C1 segment of cervical spinal cord (tissue), 14 donors: Measurements from ENCODE around the gene TFEC.
"Not testable (repeated sequence)": the region's sequence is repeated elsewhere in the genome, so short reads cannot be mapped to it uniquely, and the experiment has no call there.

ENCODE experiments used
- DNase-seq, 14 donors: peaks; one replicate each; lab custom pipeline; 2025; lab: John Stamatoyannopoulos, UW

Gene TFEC

DNA sequence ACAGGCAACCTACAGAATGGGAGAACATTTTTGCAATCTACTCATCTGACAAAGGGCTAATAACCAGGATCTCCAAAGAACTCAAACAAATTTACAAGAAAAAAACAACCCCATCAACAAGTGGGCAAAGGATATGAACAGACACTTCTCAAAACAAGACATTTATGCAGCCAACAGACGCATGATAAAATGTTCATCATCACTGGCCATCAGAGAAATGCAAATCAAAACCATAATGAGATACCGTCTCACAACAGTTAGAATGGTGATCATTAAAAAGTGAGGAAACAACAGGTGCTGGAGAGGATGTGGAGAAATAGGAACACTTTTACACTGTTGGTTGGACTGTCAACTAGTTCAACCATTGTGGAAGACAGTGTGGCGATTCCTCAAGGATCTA, 100.8 kb downstream of the TFEC start:
- not testable (repeated sequence) for DNase-seq

DNA sequence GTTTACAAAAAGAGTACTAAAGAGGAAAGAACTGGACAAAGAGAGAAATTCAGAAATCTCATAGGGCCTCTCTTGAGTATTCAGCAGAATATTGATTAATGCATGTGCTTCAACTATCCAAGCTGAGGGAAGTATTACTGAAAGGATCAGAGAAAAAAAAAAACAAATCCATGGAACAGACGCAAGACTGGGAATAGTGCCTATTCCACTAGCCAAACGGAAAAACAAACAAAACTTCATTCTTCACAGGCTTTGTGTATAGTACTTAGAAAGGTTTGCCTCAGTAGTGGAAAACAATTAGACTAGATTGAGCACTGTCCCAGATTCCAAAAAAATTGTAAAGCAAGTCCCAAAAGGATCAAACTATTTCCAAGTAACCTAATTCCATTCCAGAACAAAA, 106.2 kb downstream of the TFEC start:
- DNase-seq, result peak in 1 of 14 donors; percentile 3

DNA sequence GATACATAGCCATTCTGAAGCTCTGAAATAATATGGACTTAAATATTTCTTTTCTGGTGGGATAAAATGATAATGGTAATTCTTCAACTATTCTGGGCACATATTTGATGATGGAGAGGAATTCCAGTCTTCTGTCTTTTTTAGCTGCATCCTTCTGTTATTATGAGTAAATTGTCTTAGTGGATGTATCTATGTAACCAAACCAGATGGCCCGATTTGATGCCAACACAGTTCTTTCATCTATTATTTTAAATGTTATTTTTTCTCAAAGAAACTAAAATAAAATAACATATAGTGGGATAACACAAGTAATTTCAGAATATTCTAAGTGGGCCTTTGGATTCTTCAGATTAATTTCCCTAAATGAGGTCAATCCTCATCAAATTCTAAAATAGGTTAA, 110.2 kb downstream of the TFEC start:
- DNase-seq, result no peak

DNA sequence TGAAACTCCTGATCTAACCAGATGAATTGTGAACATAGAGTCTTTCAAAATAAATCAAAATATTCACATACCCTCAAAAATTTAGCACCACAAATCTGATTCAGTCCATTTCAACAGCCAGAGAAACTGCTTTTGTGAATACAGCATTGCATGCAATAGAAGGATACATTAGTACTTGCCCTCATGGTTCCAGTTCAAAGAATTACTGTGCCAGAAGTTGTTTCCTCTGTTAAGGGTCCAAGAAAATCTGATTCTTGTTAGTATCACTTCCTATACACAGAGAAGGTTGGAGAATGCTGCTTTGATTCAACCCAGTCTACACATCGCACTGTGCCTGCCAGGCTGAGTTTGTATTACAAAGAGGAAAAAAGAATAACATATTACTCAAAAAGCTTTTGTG, 115.6 kb downstream of the TFEC start:
- no peak for DNase-seq

DNA sequence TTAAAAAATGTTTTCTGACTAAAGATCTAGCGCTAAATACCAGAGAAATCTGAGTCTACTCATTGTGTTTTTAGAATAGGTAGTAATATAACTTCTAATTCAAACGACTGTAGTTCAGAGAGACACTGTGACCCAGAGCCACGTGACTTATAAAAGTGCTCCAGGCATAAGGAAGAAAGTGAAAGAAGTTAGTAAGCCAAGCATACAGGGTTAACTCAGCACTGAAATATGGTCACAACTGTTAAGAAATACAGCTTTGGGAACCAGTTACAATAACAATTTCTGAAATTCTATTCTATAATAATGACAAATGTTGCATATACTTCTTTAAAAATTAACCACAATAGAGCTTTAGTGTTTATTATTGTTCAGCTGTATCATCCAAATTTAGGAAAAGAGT, 119.1 kb downstream of the TFEC start:
- DNase-seq, result no peak

DNA sequence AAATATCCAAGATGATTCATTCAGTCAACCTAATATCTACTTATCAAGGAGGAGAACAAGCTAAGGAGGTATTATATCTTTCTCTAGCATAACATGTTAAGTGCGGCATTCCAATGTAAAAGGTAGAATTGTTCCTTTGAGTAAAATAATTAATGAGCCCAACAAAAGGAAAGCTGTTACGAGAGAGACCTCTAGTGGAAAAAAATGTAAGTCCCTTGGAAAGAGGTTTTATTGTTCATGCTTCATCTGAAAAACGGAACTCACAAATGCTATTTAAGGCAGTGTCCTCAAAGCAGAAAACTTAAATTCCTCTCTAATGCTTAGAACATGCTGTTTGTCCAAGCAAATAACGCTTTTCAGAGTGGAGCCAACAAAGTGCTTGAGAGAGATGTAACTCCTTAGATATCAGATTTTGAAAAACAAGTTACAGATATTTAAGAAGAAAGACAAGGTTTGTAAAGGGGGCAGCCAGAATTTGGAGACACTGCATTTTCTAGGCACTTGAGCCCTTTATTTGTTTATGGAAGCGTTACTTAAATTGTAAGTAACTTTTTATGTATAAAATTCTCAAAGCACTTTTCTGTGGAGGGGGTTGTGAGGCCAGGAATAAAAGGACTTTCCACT, 119.9 kb downstream of the TFEC start:
- peak in 1 of 14 donors; percentile 1 for DNase-seq

DNA sequence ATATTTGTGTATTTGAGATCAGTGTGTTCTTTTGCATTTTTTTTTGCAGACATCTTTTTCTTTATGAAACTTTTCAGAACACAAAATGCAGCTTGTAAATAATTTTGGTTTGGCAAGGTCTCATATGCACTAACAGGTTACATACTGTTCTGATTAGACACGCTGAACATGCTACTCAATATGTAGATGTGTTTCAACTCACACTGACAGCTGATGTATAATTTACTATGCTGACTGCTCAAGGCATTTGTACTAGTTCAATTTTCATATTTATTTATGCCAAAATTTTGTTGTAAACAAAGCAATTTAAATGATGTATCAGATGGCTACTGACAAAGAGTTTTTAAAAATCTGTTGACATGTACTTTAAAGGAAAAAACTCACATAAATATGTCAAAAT, 123.8 kb downstream of the TFEC start:
- no peak for DNase-seq

DNA sequence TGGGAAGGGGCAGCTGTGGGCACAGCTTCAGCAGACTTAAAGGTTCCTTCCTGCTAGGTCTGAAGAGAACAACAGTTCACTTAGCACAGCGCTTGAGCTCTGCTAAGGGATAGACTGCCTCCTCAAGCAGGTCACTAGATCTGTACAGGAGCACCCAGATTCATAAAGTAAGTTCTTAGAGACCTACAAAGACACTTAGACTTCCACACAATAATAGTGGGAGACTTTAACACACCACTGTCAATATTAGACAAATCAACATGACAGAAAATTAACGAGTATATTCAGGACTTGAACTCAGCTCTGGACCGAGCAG, 140.9 kb downstream of the TFEC start:
- no peak for DNase-seq

DNA sequence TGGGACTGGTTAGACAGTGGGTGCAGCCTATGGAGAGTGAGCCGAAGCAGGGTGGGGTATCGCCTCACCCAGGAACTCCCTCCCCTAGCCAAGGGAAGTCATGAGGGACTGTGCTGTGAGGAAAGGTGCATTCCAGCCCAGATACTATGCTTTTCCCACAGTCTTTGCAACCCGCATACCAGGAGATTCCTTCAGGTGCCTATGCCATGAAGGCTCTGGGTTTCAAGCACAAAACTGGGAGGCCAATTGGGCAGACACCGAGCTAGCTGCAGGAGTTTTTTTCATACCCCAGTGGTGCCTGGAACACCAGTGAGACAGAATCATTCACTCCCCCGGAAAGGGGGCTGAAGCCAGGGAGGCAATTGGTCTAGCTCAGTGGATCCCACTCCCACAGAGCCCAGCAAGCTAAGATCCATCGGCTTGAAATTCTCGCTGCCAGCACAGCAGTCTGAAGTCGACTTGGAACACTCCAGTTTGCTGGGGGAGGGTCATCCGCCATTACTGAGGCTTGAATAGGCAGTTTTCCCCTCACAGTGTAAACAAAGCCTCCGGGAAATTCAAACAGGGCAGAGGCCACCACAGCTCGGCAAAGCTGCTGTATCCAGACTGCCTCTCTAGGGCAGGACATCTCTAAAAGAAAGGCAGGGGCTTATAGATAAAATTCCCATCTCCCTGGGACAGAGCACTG, 141.4 kb downstream of the TFEC start:
- DNase-seq, result no peak

DNA sequence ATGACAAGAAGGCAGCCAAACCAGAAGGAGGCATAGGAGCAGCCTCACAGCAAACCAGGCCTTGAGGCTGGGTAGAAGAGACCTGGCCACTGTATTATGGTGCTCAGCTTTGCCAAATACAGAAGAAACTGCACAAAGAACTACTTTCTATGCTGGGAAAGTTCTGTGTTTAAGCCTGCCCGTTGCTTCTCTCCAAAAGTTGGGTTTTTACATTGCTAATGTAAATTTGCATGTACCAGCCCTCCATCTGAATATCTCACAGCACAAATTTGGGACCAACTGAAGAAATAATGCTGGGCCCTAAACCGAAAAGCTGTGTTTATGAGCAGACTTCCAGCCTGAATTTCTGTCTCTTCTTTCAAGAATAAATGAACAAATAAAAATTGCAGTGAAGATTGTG, 145.0 kb downstream of the TFEC start:
- DNase-seq, result no peak
